Inflammatory macrophage (primary cell): ENCODE results near the gene COX7B2.

Source experiments
- DNase-seq, 2 donors: peaks; one replicate each; pipeline ENCODE4 v3.0.0-alpha.2; 2020 to 2022
- total RNA-seq, 18 experiments: gene quantifications; one replicate each; lab custom pipeline; 2026; ENCODE audit warnings: mixed read lengths in 6 of 18, inconsistent platforms in 2 of 18; lab: John Stamatoyannopoulos, UW

The COX7B2 gene, protein sequence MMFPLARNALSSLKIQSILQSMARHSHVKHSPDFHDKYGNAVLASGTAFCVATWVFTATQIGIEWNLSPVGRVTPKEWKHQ
- total RNA-seq = 0 to 0.03 (median 0) reads per million in 18 experiments

DNA sequence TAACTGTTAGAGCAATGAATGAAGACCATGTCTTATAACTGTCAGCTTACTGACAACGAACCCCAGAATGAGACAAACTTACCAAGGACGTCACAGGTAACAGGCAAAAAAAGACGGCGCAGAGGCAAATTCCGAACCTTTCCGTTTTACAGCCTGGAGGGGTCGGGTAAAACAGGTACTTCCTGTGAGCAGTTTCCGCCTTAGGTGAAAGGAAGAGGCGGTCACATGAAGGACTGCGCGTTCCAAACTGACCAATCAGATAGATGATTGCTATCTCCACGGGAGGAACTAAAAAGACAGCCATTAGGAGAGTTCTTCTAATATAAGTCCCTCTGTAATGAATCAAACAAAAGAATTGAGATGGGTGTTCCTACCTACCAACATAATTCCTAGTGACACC, at the start of gene COX7B2:
Gene COX7B2 (minus strand): TSS at position 168 of the 400 bp plus-strand sequence. CDS start 174,053 bp downstream, outside the sequence.
- DNase-seq = no peak

DNA sequence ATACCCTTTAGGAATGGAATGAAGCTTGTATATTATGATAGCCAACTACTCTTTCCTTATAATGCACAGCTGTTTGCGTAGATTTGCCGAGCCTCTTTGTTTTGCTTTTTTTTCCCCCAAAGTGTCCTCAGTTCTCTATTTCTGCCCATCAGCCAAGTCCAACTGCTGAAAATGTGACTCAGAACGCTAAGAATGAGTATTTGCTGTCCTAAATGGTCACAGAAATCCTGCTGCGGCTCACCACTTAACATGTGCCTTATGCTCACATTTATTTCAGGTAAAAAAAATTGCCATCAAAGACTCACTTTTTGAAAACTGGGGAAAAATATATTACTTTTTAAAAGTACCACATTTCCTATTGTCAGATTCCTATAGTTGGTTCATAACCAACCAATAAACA, 47.4 kb upstream of the COX7B2 start:
- DNase-seq = no peak

DNA sequence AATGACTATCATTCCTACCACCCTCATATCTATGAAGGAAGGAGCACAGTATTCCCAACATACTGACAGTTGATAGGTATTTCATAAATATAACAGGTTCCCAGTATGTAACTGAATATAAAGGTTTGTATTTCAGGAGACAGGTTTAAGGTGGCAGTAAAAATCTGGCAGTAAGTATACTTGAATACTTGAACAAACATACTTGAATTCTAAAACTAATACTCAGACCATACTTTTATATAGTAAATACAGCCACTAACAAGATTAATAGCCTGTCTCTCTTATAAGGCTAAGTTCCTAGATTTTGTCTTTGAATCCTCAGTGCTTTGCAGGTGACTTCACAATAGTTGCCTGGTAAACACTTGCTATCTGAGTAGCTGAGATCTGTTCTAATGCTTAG, 46.6 kb upstream of the COX7B2 start:
- DNase-seq = no peak

DNA sequence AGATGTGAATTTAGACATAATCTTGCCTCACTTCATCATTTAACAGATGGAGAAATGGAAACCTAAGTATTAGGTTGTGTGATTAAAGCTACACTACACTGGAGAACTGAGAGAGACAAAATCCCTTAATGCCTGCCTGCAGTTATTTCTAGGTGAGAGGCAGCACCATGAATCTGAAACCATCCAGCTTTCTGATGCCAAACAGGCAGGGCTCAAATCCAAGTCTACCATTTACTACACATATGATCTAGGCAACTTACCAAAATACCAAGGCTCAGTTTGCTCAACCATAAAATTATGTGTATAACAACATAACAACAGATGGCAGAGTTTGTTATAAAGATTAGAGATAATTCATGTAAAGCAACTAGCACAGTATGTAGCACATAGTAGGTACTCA, 45.6 kb upstream of the COX7B2 start:
- DNase-seq = no peak

DNA sequence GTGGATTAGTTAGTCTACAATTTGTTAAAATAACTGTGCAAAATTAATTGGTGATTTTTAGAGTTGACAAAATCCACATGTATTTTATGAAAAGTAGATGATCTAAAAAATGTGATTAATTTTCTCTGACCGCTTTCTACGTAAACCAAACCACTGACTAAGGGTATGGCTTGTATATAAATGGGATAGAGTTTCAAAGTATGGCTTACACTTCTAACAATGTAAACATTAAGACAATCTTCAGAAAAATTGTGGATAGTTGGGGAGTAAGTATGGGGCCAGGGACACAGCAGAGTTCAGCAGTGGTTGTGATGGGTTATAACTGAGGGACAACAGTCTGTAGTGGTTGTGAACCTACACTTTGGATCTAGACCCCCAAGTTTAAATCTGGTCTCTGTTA, 44.5 kb upstream of the COX7B2 start:
- DNase-seq = no peak

DNA sequence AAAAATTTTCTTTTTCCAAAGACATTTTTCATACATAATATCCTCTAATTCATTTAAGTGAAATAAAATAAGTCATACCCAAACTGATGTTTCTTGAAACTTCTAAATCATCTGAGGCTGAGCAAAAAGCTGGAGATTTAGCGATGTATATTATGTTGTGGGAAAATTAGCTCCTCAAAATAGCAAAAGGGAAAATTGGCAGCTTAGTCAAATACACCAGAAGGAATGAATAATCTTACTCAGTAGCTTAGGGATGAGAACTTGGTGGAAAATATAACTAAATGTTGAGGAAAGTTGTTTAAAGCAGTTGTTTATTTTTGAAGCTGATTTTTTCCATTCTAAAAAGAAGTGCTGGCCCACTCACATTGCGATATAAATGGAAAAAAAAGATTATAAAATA, 43.4 kb upstream of the COX7B2 start:
- no peak for DNase-seq

DNA sequence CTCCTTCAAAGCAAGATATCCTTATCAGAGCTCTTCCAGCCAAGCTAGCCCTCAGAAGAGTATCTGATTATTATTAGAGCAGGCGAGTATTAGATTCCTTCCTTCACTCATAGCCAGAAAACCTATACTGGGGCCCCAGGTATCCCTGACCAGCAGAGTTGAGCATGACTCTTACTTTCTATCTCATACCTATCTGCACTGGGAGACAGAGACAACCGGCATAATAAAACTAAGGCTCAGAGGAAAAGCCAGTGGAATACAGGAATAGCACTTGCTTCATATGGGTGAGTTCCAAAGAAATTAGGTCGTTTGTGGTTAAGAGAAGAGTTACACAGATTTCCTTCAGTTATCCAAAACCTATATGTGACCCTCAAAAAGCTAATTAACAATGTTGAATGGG, 41.8 kb upstream of the COX7B2 start:
- no peak for DNase-seq

DNA sequence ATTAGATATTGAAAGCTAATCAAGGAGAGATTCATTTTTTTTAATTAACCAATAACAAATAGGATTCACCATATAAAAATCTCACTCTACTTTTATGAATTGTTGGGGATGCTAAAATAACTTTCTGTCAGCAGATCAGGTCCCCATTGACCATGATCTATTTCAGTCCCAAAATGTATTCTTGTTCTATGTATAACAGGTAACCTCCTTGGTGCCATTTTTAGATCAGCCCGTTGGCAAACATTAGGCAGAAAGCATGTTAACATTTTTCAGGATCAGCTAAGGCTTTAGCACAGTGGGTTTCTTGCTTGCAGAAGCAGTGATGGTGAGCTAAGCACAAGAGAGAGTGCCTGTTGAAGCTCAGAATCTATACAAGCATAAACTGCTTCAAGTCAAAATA, 40.8 kb upstream of the COX7B2 start:
- no peak for DNase-seq

DNA sequence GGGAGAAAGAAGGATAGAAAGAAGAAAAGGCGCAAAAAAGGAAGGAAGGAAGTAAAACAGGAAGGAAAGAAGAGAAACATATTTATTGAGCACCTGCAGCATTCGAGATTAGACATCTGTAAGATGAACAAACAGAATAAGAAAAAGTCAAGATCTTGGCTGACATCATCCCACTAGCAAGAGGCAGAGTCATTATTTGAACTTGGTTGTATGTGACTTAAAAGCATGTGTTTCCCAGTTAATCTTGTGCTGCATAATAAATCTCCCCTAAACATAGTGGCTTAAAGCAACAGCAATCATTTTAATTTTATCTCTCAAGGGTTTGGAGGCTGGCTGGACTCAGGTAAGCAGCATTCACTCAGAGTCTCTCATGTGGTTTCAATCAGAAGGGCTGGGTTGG, 38.5 kb upstream of the COX7B2 start:
- DNase-seq = no peak

DNA sequence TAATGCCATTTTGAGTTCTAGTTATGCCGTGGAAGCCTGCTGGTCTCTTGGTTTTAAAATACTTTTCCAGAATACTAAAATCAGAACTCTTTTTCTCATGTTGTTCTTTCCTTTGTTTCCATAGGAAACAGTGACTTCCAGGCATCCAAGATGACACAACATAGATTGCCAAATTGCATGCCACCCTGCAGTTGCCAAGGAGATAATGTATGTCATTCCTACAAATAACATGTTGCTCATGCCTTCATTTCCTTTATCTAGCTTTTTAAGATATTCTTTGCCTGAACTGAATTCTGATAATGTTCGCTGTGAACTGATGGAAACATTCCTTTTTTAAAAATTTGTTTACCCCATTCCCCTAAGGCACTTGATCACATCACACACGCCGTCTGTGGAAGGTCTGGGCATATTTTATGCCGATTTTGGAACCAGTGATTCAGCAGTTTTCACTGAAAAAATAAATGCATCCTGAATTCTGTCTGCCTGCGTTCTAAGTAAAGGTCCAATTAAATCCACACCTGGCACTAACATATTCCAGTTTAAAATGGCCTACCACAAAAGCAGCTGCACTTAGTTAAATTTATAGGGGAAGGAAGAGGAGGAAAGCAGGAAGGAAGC, 38.0 kb upstream of the COX7B2 start:
- no peak for DNase-seq

DNA sequence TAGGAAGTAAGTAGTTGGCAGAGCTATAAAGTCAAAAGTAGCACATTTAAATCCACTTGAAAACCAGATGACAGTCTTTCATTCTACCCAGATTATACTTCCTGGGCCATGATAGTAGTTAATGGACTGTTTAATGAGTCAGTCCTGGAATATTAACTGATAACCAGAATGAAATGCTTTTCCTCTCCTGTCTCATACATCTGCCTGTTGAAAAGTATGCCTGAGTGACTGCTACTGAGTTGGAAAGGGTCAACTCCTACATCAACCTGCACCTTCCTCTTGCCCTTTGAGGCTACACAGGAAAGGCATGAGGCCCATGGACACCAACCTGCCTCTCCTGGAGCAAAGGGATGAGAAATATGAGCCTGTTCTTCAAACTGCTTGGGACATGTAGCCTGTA, 36.0 kb upstream of the COX7B2 start:
- no peak for DNase-seq

DNA sequence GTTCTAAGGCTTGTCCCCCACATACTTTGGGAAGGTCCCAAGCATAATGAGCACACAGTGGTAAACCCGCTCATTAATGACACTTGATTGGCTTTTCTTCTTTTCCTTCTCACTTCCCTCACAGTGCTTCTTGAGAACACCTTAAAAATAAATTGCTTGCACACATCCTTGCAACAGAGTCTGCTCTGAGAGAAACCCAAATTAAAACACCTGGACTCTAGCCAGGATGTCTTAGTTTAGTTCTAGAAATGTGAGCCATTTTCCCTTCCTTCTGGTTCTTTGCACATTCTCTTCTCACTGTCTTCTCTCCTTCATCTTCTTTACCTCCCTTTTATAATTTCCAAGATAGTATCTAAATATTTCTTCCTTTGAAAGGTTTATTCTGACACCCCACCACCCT, 35.3 kb upstream of the COX7B2 start:
- DNase-seq = no peak

DNA sequence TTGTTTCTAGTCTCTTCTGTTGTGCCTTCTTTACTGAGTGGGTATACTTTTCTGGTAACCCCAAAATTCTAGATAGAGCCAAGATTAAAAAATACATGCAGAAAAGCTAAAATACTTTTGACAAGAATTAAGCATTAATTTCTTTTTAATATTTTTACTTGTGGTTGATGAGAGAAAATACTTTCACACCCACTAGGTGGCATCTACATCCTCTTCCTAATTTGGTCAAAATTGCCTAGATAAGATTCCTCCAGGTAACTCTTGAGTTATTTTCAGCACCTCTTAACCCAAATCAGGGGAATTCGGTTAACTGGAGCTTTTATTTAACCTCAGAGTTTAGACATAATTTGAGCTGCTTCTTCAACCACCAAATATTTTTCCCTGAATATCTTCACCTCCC, 28.4 kb upstream of the COX7B2 start:
- no peak for DNase-seq

DNA sequence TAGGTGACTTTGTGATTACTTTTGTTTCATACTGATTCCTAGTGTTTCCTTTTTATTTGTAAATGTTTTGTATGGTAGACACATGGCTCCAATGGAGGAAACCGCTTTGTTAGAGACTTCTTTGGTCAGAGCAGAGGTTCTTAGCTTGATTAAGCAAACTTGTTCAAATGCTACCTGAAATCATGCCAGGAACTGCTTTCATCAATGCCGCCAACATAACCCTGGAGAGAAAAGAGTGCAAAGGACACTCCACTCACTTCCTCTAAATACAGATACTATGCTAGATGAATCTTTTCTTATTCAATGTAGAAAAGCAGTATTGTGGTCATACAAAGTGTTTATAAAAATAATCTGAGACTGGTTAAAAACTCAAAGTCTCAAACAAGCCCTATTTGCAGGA, 25.7 kb upstream of the COX7B2 start:
- no peak for DNase-seq

DNA sequence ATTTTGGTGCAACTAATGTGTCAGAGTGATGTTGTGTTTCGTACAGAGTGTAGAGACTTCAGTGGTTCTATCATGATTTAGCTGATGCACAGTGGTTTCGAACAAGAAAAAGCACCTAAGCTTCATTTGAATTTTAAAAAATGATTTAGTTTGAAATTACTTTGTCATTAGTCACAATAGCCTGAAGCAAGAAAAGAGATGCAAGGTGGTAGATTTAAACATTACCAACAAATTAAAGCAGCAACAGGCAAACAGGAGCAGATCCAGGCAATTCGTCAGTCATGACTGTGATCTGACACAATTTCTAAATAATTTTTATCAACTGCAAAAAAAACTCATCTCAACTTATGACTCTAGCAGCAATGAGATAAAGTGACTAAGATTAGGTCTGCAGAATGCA, 24.6 kb upstream of the COX7B2 start:
- DNase-seq = no peak

DNA sequence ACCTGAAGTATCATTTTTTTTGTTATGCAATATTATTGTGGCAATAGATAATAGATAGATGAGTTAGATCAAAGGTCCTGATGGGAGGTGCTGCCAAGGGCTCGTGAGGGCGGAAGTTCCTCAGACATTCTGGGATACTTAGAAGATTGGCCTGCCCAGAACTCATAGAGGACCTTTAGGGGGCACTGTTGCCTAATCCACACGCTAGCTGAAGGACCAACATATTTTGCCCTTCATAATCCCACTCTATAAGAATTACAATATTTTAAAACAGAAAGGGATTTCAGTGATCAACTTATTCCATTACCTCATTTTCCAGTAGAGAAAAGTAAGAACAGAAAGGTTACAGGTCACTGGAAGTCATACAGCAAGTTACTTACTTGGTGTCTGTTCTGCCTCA, 22.9 kb upstream of the COX7B2 start:
- peak; percentile 32 to 42 for DNase-seq

DNA sequence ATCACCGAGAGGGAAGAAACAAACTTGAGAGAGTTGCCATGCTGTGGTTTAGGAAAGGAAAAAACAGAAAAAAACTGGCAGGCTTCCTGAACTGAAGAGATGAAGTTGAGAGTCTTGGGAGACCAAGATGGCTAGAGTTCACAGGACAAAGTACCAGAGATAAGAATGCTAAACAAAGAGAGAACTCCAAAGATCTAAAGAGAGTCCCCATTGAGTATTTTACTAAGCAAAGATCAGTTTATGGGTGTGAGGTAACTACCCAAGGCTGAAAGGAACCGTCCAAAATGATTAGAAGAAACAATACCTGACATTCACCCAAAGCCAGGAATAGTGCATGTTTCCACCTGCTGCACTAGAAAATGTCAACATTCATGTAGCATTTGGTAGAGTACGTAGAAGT, 21.8 kb upstream of the COX7B2 start:
- DNase-seq = no peak

DNA sequence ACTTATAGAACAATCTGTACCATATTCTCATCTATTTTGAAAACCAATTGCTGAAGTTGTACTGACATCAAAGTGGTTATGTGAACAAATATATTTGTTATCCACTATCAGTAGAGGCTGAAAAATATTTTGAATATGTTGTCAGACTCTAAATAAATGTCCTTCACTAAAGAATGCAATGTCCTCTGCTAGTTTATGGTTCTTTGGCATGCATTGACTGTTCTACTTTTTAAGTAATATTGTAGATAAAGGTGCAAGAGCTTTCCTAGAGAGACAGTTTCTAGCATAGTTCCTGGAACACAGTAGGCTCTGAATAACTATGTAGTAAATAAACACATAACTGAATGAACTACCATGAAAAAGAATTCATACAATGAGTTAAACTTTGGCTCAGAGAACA, 18.2 kb upstream of the COX7B2 start:
- no peak for DNase-seq

DNA sequence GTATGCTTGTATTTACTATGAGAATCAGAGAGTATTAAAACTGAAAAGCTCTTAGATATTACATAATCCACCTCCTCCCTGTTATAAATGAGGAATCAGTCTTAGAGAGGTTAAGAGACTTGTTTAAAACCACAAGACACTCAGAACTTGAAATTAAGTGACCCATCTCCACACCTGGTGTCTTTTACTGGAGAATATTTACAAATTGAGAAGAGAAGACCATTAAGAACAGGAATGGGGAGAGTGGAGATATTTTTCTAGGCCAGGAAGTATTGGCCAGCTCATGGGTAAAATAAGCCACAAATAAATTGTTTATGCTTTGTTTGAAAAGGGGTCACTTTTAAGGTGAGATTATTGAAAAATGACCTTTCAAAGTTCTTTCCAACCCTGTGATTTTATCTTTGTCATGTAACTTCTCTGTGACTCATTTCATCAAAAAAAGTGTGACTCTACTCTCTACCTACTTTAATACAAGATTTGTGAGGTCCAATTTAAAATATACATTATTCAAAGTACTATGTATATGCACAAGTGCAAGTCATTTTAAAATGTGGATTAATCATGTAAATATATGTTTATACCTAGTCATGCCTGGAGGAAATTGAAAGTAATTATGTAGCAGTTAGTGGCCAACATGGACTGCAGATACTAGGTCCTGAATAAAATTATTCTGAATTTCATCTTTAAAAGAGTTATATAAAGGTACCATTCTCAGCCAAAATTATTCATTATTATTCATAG, 15.9 kb upstream of the COX7B2 start:
- no peak for DNase-seq

DNA sequence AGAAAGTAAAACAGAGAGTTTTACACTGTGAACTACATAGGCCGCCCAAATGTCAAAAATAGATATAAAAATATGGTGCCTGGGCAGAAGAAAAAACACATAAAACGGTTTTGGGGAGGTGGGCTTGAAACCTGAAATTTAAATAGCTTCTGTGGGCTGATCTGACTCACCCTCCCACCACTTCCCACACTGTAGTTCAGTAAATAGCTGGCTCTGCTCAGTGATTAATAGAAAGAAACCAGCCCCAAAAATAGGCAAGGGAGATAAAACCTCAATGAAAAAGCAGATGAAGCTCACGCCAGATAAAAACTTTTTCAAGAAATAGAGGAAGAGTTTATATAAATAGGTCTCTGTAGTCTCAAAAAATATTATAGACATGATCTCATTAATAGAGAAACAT, 13.2 kb upstream of the COX7B2 start:
- DNase-seq = no peak

DNA sequence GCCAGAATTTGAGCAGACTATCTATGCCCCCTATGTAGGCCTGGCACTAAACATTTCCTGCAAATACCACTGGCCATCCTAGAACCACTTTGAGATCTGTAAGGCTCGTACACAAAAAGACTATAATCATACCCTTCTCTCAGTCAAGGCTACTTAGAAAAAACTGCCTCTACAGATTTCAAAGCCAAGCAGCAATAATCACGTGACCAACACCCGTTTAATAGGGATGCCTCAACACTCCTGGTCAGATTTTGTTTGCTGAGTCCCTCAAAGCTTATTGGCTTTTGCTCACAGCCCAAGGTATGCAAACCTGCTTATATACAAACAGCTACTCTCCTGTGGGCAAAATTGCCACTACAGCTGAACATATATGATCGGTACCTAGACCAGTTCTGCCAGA, 897 bp downstream of the COX7B2 start:
- DNase-seq = no peak

DNA sequence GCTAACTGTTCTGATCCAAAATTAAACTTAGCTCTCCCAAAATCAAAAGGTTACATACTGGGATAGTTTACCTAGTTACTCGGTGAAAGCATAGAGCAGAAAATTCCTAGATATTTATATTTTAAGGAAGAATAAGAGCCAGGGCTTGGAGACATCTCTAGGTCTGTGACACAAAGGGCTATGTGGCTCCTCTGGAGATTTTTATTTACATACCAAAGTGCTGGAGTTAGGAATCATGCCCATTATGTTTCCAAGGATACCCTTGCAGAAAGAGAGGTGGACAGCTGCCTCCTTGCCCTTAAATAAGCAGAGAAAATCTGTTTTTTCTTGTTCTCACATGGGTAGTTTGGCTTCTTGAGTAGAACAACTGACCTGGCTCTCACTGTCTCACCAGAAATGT, 9.0 kb downstream of the COX7B2 start:
- no peak for DNase-seq

DNA sequence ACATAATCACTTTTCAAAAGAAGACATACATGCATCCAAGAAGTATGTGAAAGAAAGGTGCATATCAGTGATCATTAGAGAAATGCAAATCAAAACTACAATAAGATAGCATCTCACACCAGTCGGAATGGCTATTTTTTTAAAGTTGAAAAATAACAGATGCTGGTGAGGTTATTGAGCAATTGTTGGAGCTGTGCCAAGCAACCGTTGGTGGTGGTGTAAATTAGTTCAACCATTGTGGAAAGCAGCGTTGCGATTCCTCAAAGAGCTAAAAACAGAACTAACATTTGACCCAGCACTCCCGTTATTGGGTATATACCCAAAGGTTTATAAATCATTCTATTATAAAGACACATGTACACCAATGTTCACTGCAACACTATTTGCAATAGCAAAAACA, 14.2 kb downstream of the COX7B2 start:
- DNase-seq = peak; percentile 2 to 12

DNA sequence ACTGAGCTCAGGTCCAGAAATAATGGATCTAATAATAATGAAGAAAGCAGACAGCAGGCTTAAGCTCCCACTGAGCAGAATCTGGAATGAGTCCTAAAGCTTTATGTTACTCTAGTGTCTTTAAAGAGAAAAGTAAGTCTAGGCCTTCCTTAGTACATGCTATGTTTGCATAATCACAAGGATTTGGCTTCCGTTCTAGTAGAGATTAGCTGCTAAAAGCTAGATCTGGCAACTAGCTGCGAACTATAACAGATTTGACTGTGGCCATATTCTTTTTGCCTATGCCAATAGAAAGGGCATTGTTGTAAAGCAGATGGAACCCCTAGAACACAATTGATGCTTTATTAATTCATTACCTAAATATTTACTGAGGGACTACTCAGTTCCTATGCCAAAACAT, 19.0 kb downstream of the COX7B2 start:
- DNase-seq = no peak

DNA sequence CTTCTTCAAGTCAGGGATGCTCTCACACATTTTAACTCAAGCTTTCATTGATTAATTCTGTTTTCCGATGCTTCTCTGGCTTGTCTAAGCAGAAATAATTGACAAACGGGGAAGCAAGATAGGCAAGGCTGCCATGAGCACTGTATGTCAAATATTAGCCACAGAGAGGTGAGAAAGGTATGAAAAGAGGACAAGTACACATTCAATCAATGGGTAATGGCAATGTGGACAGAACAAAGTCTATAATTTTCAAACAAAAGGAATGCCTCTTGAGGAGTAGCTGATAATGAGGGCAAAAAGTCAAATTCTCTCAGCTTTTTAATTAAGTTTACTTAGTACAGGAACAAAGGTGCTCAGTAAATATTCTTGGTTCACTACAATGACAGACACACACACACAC, 19.6 kb downstream of the COX7B2 start:
- no peak for DNase-seq
